Nephron (organoid): ENCODE results near the gene THSD4.

Source experiments
- H3K27ac Mint-ChIP-seq, 3 experiments: 2 replicates each; pipeline ENCODE4 v1.8.0; 2020; ENCODE audit warnings: mixed read lengths in 3 of 3, mild to moderate bottlenecking in 2 of 3, moderate library complexity in 1 of 3
- H3K27me3 Mint-ChIP-seq: 2 replicates; pipeline ENCODE4 v1.8.0; 2021; ENCODE audit warnings: low read depth, mild to moderate bottlenecking, moderate library complexity, mixed read lengths
- H3K36me3 Mint-ChIP-seq: 2 replicates; pipeline ENCODE4 v1.8.0; 2020; ENCODE audit warnings: low read depth, mixed read lengths
- H3K4me1 Mint-ChIP-seq: 2 replicates; pipeline ENCODE4 v1.8.0; 2020; ENCODE audit warnings: mixed read lengths
- H3K4me3 Mint-ChIP-seq, 3 experiments: 2 replicates each; pipeline ENCODE4 v1.8.0; 2020; ENCODE audit warnings: mild to moderate bottlenecking in 3 of 3, mixed read lengths in 3 of 3, moderate library complexity in 2 of 3
- H3K9me3 Mint-ChIP-seq: 2 replicates; pipeline ENCODE4 v1.8.0; 2020; ENCODE audit warnings: mixed read lengths
- TF ChIP-seq, protein P1 (sequence below), 3 experiments: fragments of 200-600 bp; sonication (generic); IDR thresholded peaks; one replicate each; pipeline ENCODE4 v1.5.0; 2021; ENCODE audit warnings: antibody characterized with exemption in 3 of 3; ENCODE audit not compliant: unreplicated experiment in 3 of 3

Gene THSD4

DNA sequence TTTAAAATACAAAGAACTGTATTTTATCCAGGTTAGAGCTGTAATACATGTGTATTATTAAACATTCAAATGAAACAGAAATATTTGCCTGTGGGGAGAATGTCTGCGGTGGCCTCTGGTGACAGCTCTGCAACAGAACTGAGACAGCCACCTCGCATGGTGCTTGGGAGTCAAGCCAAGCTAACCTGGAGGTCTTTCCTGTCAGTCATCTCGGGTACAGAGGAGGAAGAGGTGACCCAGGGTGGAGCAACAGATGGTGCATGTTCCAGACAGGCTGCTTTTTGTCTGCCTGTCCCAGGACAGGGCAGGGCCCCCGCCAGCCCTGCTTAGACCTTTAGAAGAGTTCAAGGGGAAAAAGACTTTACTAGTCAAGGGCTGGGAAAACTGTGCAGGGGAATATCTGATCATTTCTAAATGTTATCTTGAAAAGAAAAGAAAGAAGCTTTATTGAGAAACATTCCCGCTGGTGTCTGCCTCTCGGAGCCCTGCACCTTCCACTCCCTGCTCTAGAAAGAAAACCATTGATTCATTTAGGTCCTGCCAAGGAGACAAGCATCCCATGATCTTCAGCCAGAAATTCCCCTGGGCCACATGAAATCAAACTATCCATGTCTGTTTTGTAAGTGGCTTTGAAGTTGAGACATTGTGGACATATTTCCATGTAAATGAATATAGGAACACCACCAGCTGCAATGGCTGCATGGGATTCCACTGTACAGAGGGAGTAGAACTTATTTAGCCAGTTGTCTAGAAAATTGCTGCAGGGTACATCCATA is 689.6 kb downstream of the THSD4 start:
- H3K36me3 Mint-ChIP-seq: peaks cover 4% of the 10 kb centered on the region
- peaks cover 67% of the 10 kb centered on the region for H3K4me1 Mint-ChIP-seq
- H3K4me3 Mint-ChIP-seq: peak overlapping the region in 2 of 3 experiments; percentile 41 to 47
- H3K9me3 Mint-ChIP-seq: peaks cover 3% of the 10 kb centered on the region
- peak overlapping the region; percentile 41 to 87 (median 85) for H3K27ac Mint-ChIP-seq
- H3K27me3 Mint-ChIP-seq: peaks cover 4% of the 10 kb centered on the region
- TF ChIP-seq, protein P1, sequence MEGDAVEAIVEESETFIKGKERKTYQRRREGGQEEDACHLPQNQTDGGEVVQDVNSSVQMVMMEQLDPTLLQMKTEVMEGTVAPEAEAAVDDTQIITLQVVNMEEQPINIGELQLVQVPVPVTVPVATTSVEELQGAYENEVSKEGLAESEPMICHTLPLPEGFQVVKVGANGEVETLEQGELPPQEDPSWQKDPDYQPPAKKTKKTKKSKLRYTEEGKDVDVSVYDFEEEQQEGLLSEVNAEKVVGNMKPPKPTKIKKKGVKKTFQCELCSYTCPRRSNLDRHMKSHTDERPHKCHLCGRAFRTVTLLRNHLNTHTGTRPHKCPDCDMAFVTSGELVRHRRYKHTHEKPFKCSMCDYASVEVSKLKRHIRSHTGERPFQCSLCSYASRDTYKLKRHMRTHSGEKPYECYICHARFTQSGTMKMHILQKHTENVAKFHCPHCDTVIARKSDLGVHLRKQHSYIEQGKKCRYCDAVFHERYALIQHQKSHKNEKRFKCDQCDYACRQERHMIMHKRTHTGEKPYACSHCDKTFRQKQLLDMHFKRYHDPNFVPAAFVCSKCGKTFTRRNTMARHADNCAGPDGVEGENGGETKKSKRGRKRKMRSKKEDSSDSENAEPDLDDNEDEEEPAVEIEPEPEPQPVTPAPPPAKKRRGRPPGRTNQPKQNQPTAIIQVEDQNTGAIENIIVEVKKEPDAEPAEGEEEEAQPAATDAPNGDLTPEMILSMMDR (IDR thresholded peaks at IDR 0.05; ENCODE audit: unreplicated experiment in 3 of 3): no peak

DNA sequence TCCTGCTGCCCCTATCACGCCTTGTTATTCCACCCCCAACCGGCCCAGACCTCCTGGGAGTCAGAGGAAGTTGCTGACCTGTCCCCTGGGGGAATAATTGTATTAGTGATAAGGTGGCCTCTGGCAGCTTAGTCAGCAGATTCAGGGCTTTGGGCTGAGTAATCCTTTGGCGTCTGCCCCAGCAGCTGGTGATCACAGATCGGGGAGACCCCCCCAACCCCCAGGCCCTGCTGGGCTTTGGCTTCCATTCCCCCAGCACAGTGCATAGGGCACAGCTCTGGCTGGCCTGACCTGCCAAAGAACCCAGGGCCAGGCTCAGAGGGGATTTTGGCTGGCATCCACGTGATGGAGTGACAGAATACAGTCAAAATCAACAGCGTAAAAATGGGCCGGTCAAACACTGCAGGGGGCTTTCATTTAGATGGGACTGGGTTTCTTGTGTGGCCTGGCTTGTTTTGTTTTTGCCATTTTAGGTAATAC is 691.2 kb downstream of the THSD4 start:
- Mint-ChIP-seq H3K4me1 (peaks cover 59% of the 10 kb centered on the region), H3K36me3 (no peaks in the 10 kb centered on the region), H3K27ac (peak overlapping the region; percentile 41 to 90 (median 80)), H3K27me3 (peaks cover 8% of the 10 kb centered on the region), H3K9me3 (no peaks in the 10 kb centered on the region), H3K4me3 (peak overlapping the region in 2 of 3 experiments; percentile 50 to 63)
- TF ChIP-seq, protein P1 (IDR thresholded peaks at IDR 0.05; ENCODE audit: unreplicated experiment in 3 of 3): no peak

DNA sequence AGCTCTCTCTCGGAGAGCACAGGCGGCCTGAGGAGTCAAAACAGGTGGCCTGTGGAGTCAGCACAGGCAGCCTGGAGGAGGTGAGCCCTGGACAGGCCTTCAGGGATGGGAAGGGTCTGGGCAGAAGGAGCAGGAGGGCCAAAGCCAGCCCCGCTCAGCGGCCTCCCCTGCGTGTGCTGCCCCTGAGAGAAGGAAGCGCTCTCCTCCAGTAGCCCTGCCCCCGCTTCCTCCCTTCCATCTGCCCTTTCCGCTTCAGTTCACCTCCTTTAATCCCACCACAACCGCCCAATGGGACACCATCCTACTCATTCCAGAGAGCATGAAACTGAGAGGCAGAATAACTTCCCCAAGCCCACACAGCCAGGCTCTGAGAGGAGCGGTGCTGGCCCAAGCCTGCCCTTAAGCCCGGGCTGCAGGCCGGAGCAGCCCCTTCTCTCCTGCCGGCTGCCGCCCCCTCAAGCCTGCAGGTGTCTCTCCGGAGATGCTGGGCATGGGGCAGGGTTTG is 691.9 kb downstream of the THSD4 start:
- peak overlapping the region in 2 of 3 experiments; percentile 50 to 63 for H3K4me3 Mint-ChIP-seq

DNA sequence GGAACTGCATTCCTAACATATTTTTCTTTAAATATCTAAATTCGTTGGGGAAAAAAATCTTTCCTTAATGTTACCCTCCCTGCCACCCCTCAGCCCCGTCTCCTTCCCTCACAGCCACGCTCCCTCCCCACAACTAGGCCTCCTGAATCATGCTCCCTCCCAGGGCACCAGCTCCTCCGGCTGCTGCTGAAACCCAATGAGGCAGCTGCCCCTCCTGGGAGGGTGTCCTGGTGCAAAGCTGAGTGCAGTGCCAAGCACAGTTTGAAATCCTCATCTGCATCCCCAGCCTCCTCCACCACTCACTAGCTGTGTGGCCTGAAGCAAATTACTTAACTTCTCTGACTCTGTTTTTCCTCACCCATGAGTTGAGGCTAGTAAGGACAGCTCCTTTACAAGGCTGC is 692.4 kb downstream of the THSD4 start:
- Mint-ChIP-seq H3K4me1 (peaks cover 60% of the 10 kb centered on the region), H3K4me3 (peak overlapping the region in 1 of 3 experiments; percentile 53), H3K36me3 (no peaks in the 10 kb centered on the region), H3K27me3 (peaks cover 8% of the 10 kb centered on the region), H3K27ac (peak overlapping the region; percentile 41 to 90 (median 80)), H3K9me3 (no peaks in the 10 kb centered on the region)
- TF ChIP-seq, protein P1 (IDR thresholded peaks at IDR 0.05; ENCODE audit: unreplicated experiment in 3 of 3): no peak

More for the DNA sequence above, 691.9 kb downstream of the THSD4 start:
- Mint-ChIP-seq H3K27me3 (peaks cover 8% of the 10 kb centered on the region), H3K9me3 (no peaks in the 10 kb centered on the region), H3K36me3 (no peaks in the 10 kb centered on the region), H3K4me1 (peaks cover 60% of the 10 kb centered on the region), H3K27ac (peak overlapping the region; percentile 41 to 90 (median 80))
- TF ChIP-seq, protein P1 (IDR thresholded peaks at IDR 0.05; ENCODE audit: unreplicated experiment in 3 of 3): no peak

DNA sequence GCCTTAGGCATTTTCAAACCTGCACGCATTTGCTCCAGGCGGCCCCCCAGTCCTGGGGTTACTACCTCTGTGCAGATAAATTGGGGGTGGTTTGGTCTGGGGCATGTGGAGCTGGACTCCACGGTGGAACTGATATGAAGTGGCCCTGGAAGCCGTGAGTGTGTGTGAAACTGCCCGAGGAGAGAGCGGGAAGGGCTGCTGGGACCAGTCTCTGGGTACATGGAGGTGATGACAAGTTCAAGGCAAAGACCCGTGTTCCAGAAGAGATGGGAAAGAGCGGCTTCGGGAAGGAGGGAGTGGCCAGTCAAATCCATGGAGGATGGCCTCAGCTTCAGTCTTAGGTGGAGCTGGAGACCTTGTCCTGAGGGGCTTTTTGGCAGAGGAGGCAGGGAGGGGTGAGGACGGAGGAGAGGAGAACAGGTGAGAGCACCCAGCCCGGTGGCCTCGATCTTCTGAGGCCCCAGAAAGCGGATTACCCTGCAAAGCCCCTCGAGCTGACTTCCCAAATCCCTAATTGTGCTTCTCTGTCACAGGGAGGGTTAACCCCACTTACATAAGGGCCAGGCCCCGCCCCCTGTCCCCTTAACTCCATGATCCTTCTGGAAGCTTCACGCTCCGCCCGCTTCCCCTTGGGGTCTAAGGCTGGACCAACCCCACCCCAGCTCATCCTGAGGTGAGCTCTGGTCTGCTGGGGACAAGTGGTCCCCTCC is 693.2 kb downstream of the THSD4 start:
- H3K4me1 Mint-ChIP-seq: peaks cover 59% of the 10 kb centered on the region
- H3K27me3 Mint-ChIP-seq: peaks cover 8% of the 10 kb centered on the region
- no peaks in the 10 kb centered on the region for H3K36me3 Mint-ChIP-seq
- peak overlapping the region in 2 of 3 experiments; percentile 26 to 41 for H3K27ac Mint-ChIP-seq
- TF ChIP-seq, protein P1 (IDR thresholded peaks at IDR 0.05; ENCODE audit: unreplicated experiment in 3 of 3): no peak
- H3K4me3 Mint-ChIP-seq: peak overlapping the region in 1 of 3 experiments; percentile 42
- H3K9me3 Mint-ChIP-seq: no peaks in the 10 kb centered on the region
